Neutrophil (primary cell): ENCODE measurements around the gene PAQR5.

Experiments used
- H3K27ac ChIP-seq: fragments of 200-600 bp; sonication (generic); 2 replicates; pipeline ENCODE4 v1.5.1; 2016; ENCODE audit warnings: mild to moderate bottlenecking, moderate library complexity
- H3K27me3 ChIP-seq: fragments of 200-600 bp; sonication (generic); 2 replicates; pipeline ENCODE4 v1.6.0; 2016; ENCODE audit warnings: mild to moderate bottlenecking
- H3K36me3 ChIP-seq: fragments of 200-600 bp; sonication (generic); 2 replicates; pipeline ENCODE4 v1.5.1; 2017
- H3K4me1 ChIP-seq, 2 experiments: fragments of 200-600 bp in 1 of 2; sonication (generic) in 1 of 2; 1 replicate in 1 of 2; 2 replicates in 1 of 2; pipeline versions ENCODE4 v1.5.1 to v1.6.1; 2013 to 2016; ENCODE audit warnings: low read depth in 1 of 2, low read length in 1 of 2, mild to moderate bottlenecking in 1 of 2, moderate library complexity in 1 of 2; ENCODE audit not compliant: control insufficient read depth in 1 of 2, insufficient read depth in 1 of 2
- H3K4me3 ChIP-seq, 2 experiments: fragments of 200-600 bp in 1 of 2; sonication (generic) in 1 of 2; 1 replicate in 1 of 2; 2 replicates in 1 of 2; pipeline ENCODE4 v1.5.1; 2013 to 2016; ENCODE audit warnings: low read depth in 1 of 2, low read length in 1 of 2, mild to moderate bottlenecking in 1 of 2, moderate library complexity in 1 of 2
- H3K9me3 ChIP-seq: fragments of 200-600 bp; sonication (generic); 2 replicates; pipeline ENCODE4 v1.5.1; 2016
- TF ChIP-seq, protein P1 (sequence below): fragments of 200-600 bp; sonication (generic); IDR thresholded peaks from 2 replicates; pipeline ENCODE4 v1.5.1; 2016; ENCODE audit warnings: antibody characterized with exemption

PAQR5 gene

GRCh38 chr15:69302929-69303328 is 4.2 kb downstream of the PAQR5 start:
- TF ChIP-seq, protein P1, sequence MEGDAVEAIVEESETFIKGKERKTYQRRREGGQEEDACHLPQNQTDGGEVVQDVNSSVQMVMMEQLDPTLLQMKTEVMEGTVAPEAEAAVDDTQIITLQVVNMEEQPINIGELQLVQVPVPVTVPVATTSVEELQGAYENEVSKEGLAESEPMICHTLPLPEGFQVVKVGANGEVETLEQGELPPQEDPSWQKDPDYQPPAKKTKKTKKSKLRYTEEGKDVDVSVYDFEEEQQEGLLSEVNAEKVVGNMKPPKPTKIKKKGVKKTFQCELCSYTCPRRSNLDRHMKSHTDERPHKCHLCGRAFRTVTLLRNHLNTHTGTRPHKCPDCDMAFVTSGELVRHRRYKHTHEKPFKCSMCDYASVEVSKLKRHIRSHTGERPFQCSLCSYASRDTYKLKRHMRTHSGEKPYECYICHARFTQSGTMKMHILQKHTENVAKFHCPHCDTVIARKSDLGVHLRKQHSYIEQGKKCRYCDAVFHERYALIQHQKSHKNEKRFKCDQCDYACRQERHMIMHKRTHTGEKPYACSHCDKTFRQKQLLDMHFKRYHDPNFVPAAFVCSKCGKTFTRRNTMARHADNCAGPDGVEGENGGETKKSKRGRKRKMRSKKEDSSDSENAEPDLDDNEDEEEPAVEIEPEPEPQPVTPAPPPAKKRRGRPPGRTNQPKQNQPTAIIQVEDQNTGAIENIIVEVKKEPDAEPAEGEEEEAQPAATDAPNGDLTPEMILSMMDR, result no peak
- H3K27me3 ChIP-seq, result peaks cover 35% of the 10 kb centered on the region

GRCh38 chr15:69303337-69304181 is 4.8 kb downstream of the PAQR5 start:
- peaks cover 28% of the 10 kb centered on the region for H3K27me3 ChIP-seq
- no peaks in the 10 kb centered on the region for H3K36me3 ChIP-seq
- H3K4me3 ChIP-seq, result no peak overlapping the region
- TF ChIP-seq, protein P1, result no peak
- H3K9me3 ChIP-seq, result no peaks in the 10 kb centered on the region
- H3K4me1 ChIP-seq, result peaks cover 11 to 14% of the 10 kb centered on the region in 2 experiments
- H3K27ac ChIP-seq, result no peak overlapping the region

More at GRCh38 chr15:69302929-69303328, 4.2 kb downstream of the PAQR5 start:
- Histone ChIP-seq H3K4me3 (no peak overlapping the region), H3K27ac (no peak overlapping the region), H3K4me1 (peaks cover 11 to 14% of the 10 kb centered on the region in 2 experiments), H3K36me3 (no peaks in the 10 kb centered on the region), H3K9me3 (no peaks in the 10 kb centered on the region)

- Histone ChIP-seq H3K4me3 (no peak overlapping the region), H3K9me3 (no peaks in the 10 kb centered on the region), H3K4me1 (peaks cover 9 to 11% of the 10 kb centered on the region in 2 experiments), H3K36me3 (no peaks in the 10 kb centered on the region), H3K27ac (no peak overlapping the region), H3K27me3 (peaks cover 22% of the 10 kb centered on the region)
- TF ChIP-seq, protein P1, result no peak
These were observed 5.5 kb downstream of the PAQR5 start for GRCh38 chr15:69304182-69304545.

GRCh38 chr15:69305204-69305931 is 6.7 kb downstream of the PAQR5 start:
- Histone ChIP-seq H3K27me3 (peaks cover 10% of the 10 kb centered on the region), H3K4me3 (no peak overlapping the region), H3K9me3 (no peaks in the 10 kb centered on the region), H3K36me3 (no peaks in the 10 kb centered on the region), H3K4me1 (no peaks in the 10 kb centered on the region), H3K27ac (no peak overlapping the region)
- TF ChIP-seq, protein P1, result no peak

DNA sequence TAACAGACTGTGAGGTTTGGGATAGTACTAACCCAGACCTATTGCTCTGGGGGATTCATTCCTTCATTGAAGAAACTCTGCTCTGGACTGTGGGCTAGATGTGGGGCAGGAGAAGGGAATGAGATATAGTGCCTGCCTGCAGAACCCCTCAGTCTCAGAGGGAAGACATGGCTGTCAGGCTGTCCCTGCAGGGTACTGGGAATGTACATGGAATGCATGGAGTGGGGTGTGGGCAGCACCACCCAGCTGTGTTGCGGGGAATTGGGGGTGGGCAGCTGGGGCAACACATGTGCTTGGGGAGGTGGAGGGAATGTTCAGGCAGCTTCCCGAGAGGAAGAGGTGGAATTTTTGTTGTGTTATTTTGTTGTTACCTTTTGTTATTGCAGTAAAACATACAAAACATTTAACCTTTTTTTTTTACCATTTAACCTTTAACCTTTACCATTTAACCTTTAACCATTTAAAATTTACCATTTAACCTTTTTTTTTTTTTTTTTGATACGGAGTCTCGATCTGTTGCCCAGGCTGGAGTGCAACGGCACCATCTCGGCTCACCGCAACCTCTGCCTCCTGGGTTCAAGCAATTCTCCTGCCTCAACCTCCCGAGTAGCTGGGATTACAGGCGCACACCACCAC is 7.3 kb downstream of the PAQR5 start:
- H3K27ac ChIP-seq, result no peak overlapping the region

More for the DNA sequence above, 7.3 kb downstream of the PAQR5 start:
- TF ChIP-seq, protein P1, result no peak
- no peaks in the 10 kb centered on the region for H3K9me3 ChIP-seq
- no peak overlapping the region for H3K4me3 ChIP-seq
- peaks cover 6% of the 10 kb centered on the region for H3K27me3 ChIP-seq
- H3K4me1 ChIP-seq, result no peaks in the 10 kb centered on the region
- no peaks in the 10 kb centered on the region for H3K36me3 ChIP-seq
